Neuronal stem cell (in vitro differentiated cells): ENCODE data around the gene RCC2.

Experiments
- DNase-seq: peaks from one replicate; pipeline ENCODE4 v3.0.0-alpha.2; 2013; ENCODE audit warnings: low spot score
- H2AFZ ChIP-seq: one replicate; pipeline ENCODE4 v1.6.1; 2013; ENCODE audit warnings: mild to moderate bottlenecking, low read length, inconsistent platforms
- H2AK5ac ChIP-seq: 2 replicates; pipeline ENCODE4 v1.6.1; 2013; ENCODE audit warnings: low read depth, mild to moderate bottlenecking, inconsistent platforms, low read length, moderate library complexity, mixed read lengths
- H2BK120ac ChIP-seq: 2 replicates; pipeline ENCODE4 v1.6.1; 2013; ENCODE audit warnings: low read depth, mild to moderate bottlenecking, inconsistent platforms, low read length, moderate library complexity, mixed read lengths
- H2BK12ac ChIP-seq: one replicate; pipeline ENCODE4 v1.6.1; 2013; ENCODE audit warnings: low read length, inconsistent platforms
- H2BK15ac ChIP-seq: 2 replicates; pipeline ENCODE4 v1.6.1; 2013; ENCODE audit warnings: mild to moderate bottlenecking, low read length, inconsistent platforms, mixed read lengths
- H2BK5ac ChIP-seq: one replicate; pipeline ENCODE4 v1.6.1; 2013; ENCODE audit warnings: inconsistent platforms, mild to moderate bottlenecking, low read length, moderate library complexity
- H3K14ac ChIP-seq: one replicate; pipeline ENCODE4 v1.6.1; 2013; ENCODE audit warnings: low read length, inconsistent platforms
- H3K18ac ChIP-seq: 2 replicates; pipeline ENCODE4 v1.6.1; 2013; ENCODE audit warnings: low read length, inconsistent platforms
- H3K23ac ChIP-seq: 2 replicates; pipeline ENCODE4 v1.6.1; 2013; ENCODE audit warnings: low read depth, mild to moderate bottlenecking, mixed read lengths, low read length, inconsistent platforms; ENCODE audit not compliant: poor library complexity
- H3K27ac ChIP-seq: replicated peaks from 3 replicates; pipeline ENCODE4 v1.5.1; 2013; ENCODE audit warnings: low read length, inconsistent platforms
- H3K27me3 ChIP-seq, 3 experiments: 2 replicates each; pipeline ENCODE4 v1.6.1; 2013; ENCODE audit warnings: low read length in 3 of 3, mild to moderate bottlenecking in 2 of 3, inconsistent platforms in 1 of 3, low read depth in 1 of 3, mixed read lengths in 1 of 3, moderate library complexity in 1 of 3; ENCODE audit not compliant: control insufficient read depth in 3 of 3, insufficient read depth in 3 of 3
- H3K36me3 ChIP-seq, 2 donors: replicated peaks in 1 of 2; 2 replicates each; pipeline ENCODE4 v1.6.1; 2013; ENCODE audit warnings: low read length in 2 of 2; ENCODE audit not compliant: control insufficient read depth in 2 of 2, insufficient read depth in 2 of 2
- H3K4ac ChIP-seq: 2 replicates; pipeline ENCODE4 v1.6.1; 2013; ENCODE audit warnings: inconsistent platforms, mild to moderate bottlenecking, low read length, moderate library complexity
- H3K4me1 ChIP-seq, 2 donors: 1 replicate in 1 of 2; 2 replicates in 1 of 2; pipeline ENCODE4 v1.6.1; 2013; ENCODE audit warnings: low read length in 2 of 2, low read depth in 1 of 2; ENCODE audit not compliant: control insufficient read depth in 2 of 2, insufficient read depth in 1 of 2
- H3K4me2 ChIP-seq: one replicate; pipeline ENCODE4 v1.6.1; 2013; ENCODE audit warnings: mild to moderate bottlenecking, low read length, inconsistent platforms; ENCODE audit not compliant: insufficient read depth, poor library complexity, severe bottlenecking
- H3K4me3 ChIP-seq, 2 donors: 2 replicates each; pipeline ENCODE4 v1.5.1; 2013; ENCODE audit warnings: low read length in 2 of 2, mild to moderate bottlenecking in 2 of 2, inconsistent platforms in 1 of 2, moderate library complexity in 1 of 2
- H3K79me1 ChIP-seq: one replicate; pipeline ENCODE4 v1.6.1; 2013; ENCODE audit warnings: low read depth, mild to moderate bottlenecking, inconsistent platforms, low read length, moderate library complexity
- H3K9ac ChIP-seq: one replicate; pipeline ENCODE4 v1.6.1; 2013; ENCODE audit warnings: mild to moderate bottlenecking, low read depth, low read length, inconsistent platforms; ENCODE audit not compliant: poor library complexity
- H3K9me3 ChIP-seq, 2 donors: replicated peaks in 1 of 2; 2 replicates each; pipeline versions ENCODE3 to v1.6.1; 2013; ENCODE audit warnings: low read length in 2 of 2, mild to moderate bottlenecking in 2 of 2, inconsistent platforms in 1 of 2, low read depth in 1 of 2, mixed read lengths in 1 of 2, moderate library complexity in 1 of 2; ENCODE audit not compliant: control insufficient read depth in 2 of 2, insufficient read depth in 1 of 2
- H4K8ac ChIP-seq: one replicate; pipeline ENCODE4 v1.6.1; 2013; ENCODE audit warnings: low read depth, mild to moderate bottlenecking, inconsistent platforms, low read length, moderate library complexity
- H4K91ac ChIP-seq: one replicate; pipeline ENCODE4 v1.6.1; 2013; ENCODE audit warnings: low read length, low read depth, mild to moderate bottlenecking, inconsistent platforms; ENCODE audit not compliant: poor library complexity
- WGBS, 2 donors: extraction: QIAGEN DNeasy Blood & Tissue Kit; methylation state at CpG; one replicate each; pipeline ENCODE4 v1.1.7; 2013; ENCODE audit warnings: missing lambda C conversion rate in 2 of 2, mixed read lengths in 1 of 2; ENCODE audit not compliant: insufficient read length in 2 of 2, insufficient replicate concordance in 1 of 2; ENCODE audit errors: extremely low coverage in 2 of 2; 5-methylcytosine and 5-hydroxymethylcytosine counted together

RCC2 gene

GRCh38 chr1:17447501-17447992 is 8.1 kb upstream of the RCC2 start:
- Histone ChIP-seq H3K79me1 (no peaks in the 10 kb centered on the region), H3K4ac (no peak overlapping the region), H3K23ac (no peak overlapping the region), H3K27me3 (peaks cover 0 to 14% (median 0%) of the 10 kb centered on the region in 3 experiments), H3K14ac (no peak overlapping the region), H2BK12ac (no peak overlapping the region), H3K4me2 (no peak overlapping the region), H3K9ac (no peak overlapping the region), H3K4me3 (no peak overlapping the region), H2BK120ac (no peak overlapping the region), H2AFZ (no peak overlapping the region), H3K27ac (no peak overlapping the region), H3K36me3 (no peaks in the 10 kb centered on the region), H3K9me3 (no peaks in the 10 kb centered on the region), H2AK5ac (no peak overlapping the region), H3K4me1 (no peaks in the 10 kb centered on the region), H2BK5ac (no peak overlapping the region), H2BK15ac (no peak overlapping the region), H4K8ac (no peak overlapping the region), H4K91ac (no peak overlapping the region), H3K18ac (no peak overlapping the region)
- DNase-seq = no peak
- no CpG with 5 or more reads among the region's 12 CpGs for WGBS, 2 donors

- peaks cover 7 to 12% of the 10 kb centered on the region in 2 donors for H3K4me1 ChIP-seq
- H2AK5ac ChIP-seq = no peak overlapping the region
- H3K4ac ChIP-seq = no peak overlapping the region
- H3K27ac ChIP-seq = no peak overlapping the region
- H3K23ac ChIP-seq = no peak overlapping the region
- peaks cover 0 to 31% (median 6%) of the 10 kb centered on the region in 3 experiments for H3K27me3 ChIP-seq
- H3K9me3 ChIP-seq = no peaks in the 10 kb centered on the region
- H2BK15ac ChIP-seq = no peak overlapping the region
- DNase-seq = no peak
- no peak overlapping the region for H2BK5ac ChIP-seq
- peaks cover 7% of the 10 kb centered on the region for H3K79me1 ChIP-seq
- whole genome bisulfite sequencing, 2 donors = no CpG with 5 or more reads among the region's 6 CpGs
- H3K18ac ChIP-seq = no peak overlapping the region
- no peak overlapping the region for H3K14ac ChIP-seq
- H3K36me3 ChIP-seq = no peaks in the 10 kb centered on the region
- H2AFZ ChIP-seq = no peak overlapping the region
- H3K4me2 ChIP-seq = no peak overlapping the region
- no peak overlapping the region for H3K4me3 ChIP-seq
- no peak overlapping the region for H3K9ac ChIP-seq
- no peak overlapping the region for H4K91ac ChIP-seq
- H2BK12ac ChIP-seq = no peak overlapping the region
- H2BK120ac ChIP-seq = no peak overlapping the region
- no peak overlapping the region for H4K8ac ChIP-seq
Measured at GRCh38 chr1:17442841-17443240, 3.4 kb upstream of the RCC2 start.

GRCh38 chr1:17441993-17442357 is 2.5 kb upstream of the RCC2 start:
- DNase-seq = no peak
- Histone ChIP-seq H3K9ac (no peak overlapping the region), H3K18ac (no peak overlapping the region), H4K91ac (no peak overlapping the region), H3K23ac (no peak overlapping the region), H3K27ac (no peak overlapping the region), H3K4me2 (no peak overlapping the region), H2BK120ac (no peak overlapping the region), H3K4ac (no peak overlapping the region), H3K27me3 (peaks cover 0 to 24% (median 6%) of the 10 kb centered on the region in 3 experiments), H3K14ac (no peak overlapping the region), H2BK12ac (no peak overlapping the region), H3K4me1 (peaks cover 7 to 12% of the 10 kb centered on the region in 2 donors), H3K9me3 (no peaks in the 10 kb centered on the region), H2BK5ac (no peak overlapping the region), H3K79me1 (peaks cover 7% of the 10 kb centered on the region), H2AFZ (no peak overlapping the region), H3K36me3 (no peaks in the 10 kb centered on the region), H4K8ac (no peak overlapping the region), H2BK15ac (no peak overlapping the region), H3K4me3 (no peak overlapping the region), H2AK5ac (no peak overlapping the region)
- WGBS, 2 donors = no CpG with 5 or more reads among the region's 4 CpGs

DNA sequence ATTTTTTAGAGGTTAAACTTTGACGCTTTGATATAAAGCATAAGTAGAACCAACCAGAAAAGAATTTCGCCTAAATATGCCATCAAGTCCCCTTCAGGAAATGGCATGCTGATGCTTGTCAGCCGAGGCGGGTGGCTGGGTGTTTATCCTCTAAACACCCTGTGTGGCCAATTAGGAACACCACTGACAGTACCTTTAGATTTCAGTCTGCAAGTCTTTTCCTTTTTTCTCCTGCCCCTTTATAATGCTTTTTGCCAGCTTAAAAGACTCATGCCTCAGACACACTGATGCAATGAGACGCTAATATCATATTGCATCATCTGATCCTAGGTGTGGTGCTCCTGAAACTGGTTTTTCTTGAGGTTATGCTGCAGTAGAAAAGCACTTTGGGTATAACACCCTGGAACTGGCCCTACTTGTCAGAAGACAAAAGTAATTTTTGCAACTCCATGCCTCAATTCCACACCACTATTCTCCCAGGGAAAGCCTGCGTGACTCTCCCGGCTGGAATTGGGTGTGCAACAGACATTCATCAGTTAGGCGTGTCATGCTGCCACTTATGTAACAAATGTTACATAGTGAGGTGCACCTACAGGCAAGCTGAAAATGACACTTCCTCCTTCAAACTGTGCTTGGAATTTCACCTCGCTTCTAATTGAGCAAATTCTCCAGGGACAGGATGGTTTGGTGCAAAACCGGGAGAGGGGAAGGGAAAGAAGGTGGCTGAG is 2.0 kb upstream of the RCC2 start:
- H4K91ac ChIP-seq = no peak overlapping the region
- H3K27me3 ChIP-seq = peaks cover 0 to 23% (median 6%) of the 10 kb centered on the region in 3 experiments
- no peak for DNase-seq
- H3K23ac ChIP-seq = no peak overlapping the region
- H3K4me2 ChIP-seq = no peak overlapping the region
- peaks cover 13 to 15% of the 10 kb centered on the region in 2 donors for H3K4me1 ChIP-seq
- H3K9me3 ChIP-seq = no peaks in the 10 kb centered on the region
- H2BK12ac ChIP-seq = no peak overlapping the region
- no peak overlapping the region for H3K4ac ChIP-seq
- H3K4me3 ChIP-seq = no peak overlapping the region
- H2BK120ac ChIP-seq = no peak overlapping the region
- peaks cover 7% of the 10 kb centered on the region for H3K79me1 ChIP-seq
- H2BK5ac ChIP-seq = no peak overlapping the region
- H2AK5ac ChIP-seq = no peak overlapping the region
- H3K18ac ChIP-seq = no peak overlapping the region
- no peak overlapping the region for H2BK15ac ChIP-seq
- WGBS, 2 donors = no CpG with 5 or more reads among the region's 10 CpGs
- H3K9ac ChIP-seq = no peak overlapping the region
- H3K14ac ChIP-seq = no peak overlapping the region
- no peak overlapping the region for H4K8ac ChIP-seq
- H3K27ac ChIP-seq = no peak overlapping the region
- no peak overlapping the region for H2AFZ ChIP-seq
- peaks cover 2 to 3% of the 10 kb centered on the region in 2 donors for H3K36me3 ChIP-seq
